GM19324 (cell line): ENCODE measurements around the gene GABRG3.
"Not testable (repeated sequence)": the region's sequence is repeated elsewhere in the genome, so short reads cannot be mapped to it uniquely, and the experiment has no call there.

Experiments
- ATAC-seq: cut with Tn5 transposase; IDR thresholded peaks from one replicate; pipeline ENCODE4 v1.9.1; 2021; ENCODE audit warnings: mild to moderate bottlenecking, moderate library complexity; ENCODE audit not compliant: unreplicated experiment, low FRiP score

GABRG3 gene

GRCh38 chr15:27292641-27293040 is 321.7 kb downstream of the GABRG3 start:
- ATAC-seq, result no peak

GRCh38 chr15:27293607-27294006 is 322.6 kb downstream of the GABRG3 start:
- ATAC-seq, result no peak

- no peak for ATAC-seq
Observed at GRCh38 chr15:27317736-27318135, 346.8 kb downstream of the GABRG3 start.

- ATAC-seq, result no peak
Observed at GRCh38 chr15:27323801-27324200, 352.8 kb downstream of the GABRG3 start.

- no peak for ATAC-seq
Observed at GRCh38 chr15:27324886-27325615, 354.1 kb downstream of the GABRG3 start.

- ATAC-seq, result no peak
Observed at GRCh38 chr15:27327467-27328025, 356.6 kb downstream of the GABRG3 start.

GRCh38 chr15:27328186-27328585 is 357.2 kb downstream of the GABRG3 start:
- ATAC-seq, result no peak

- ATAC-seq, result no peak
Observed at GRCh38 chr15:27328608-27329007, 357.6 kb downstream of the GABRG3 start.

- no peak for ATAC-seq
Observed at GRCh38 chr15:27330326-27330725, 359.3 kb downstream of the GABRG3 start.

GRCh38 chr15:27336676-27337075 is 365.7 kb downstream of the GABRG3 start:
- ATAC-seq, result no peak

GRCh38 chr15:27339138-27339537 is 368.2 kb downstream of the GABRG3 start:
- ATAC-seq, result no peak

- no peak for ATAC-seq
Observed at GRCh38 chr15:27341780-27342343, 370.9 kb downstream of the GABRG3 start.

- no peak for ATAC-seq
Observed at GRCh38 chr15:27342991-27343390, 372.0 kb downstream of the GABRG3 start.

GRCh38 chr15:27352136-27352535 is 381.2 kb downstream of the GABRG3 start:
- no peak for ATAC-seq

- ATAC-seq, result no peak
Observed at GRCh38 chr15:27353856-27354255, 382.9 kb downstream of the GABRG3 start.

- ATAC-seq, result no peak
Observed at GRCh38 chr15:27358751-27359434, 387.9 kb downstream of the GABRG3 start.

GRCh38 chr15:27359586-27359985 is 388.6 kb downstream of the GABRG3 start:
- no peak for ATAC-seq

- ATAC-seq, result no peak
Observed at GRCh38 chr15:27360316-27360715, 389.3 kb downstream of the GABRG3 start.

- no peak for ATAC-seq
Observed at GRCh38 chr15:27361438-27361837, 390.5 kb downstream of the GABRG3 start.

- no peak for ATAC-seq
Observed at GRCh38 chr15:27365456-27365855, 394.5 kb downstream of the GABRG3 start.

- ATAC-seq, result not testable (repeated sequence)
Observed at GRCh38 chr15:27377391-27377790, 406.4 kb downstream of the GABRG3 start.
